Liver (tissue), 3 donors: ENCODE data around the gene FAM217A.

Experiments
- RAD21 ChIP-seq, 2 donors: IDR thresholded peaks; 2 replicates each; pipeline ENCODE4 v1.6.1; 2016; ENCODE audit warnings: antibody characterized with exemption in 2 of 2, mild to moderate bottlenecking in 2 of 2
- TF ChIP-seq, protein P1 (sequence below): fragments of 150-350 bp; IDR thresholded peaks from 2 replicates; pipeline ENCODE4 v1.5.1; 2017; ENCODE audit warnings: improper control_type of control experiment, low read depth, low read length; ENCODE audit not compliant: missing input control
- TF ChIP-seq, protein P2 (sequence below): IDR thresholded peaks from 2 replicates; pipeline ENCODE4 v1.6.1; 2016; ENCODE audit warnings: antibody characterized with exemption, mild to moderate bottlenecking
- donor health status: healthy.
- donor health status: healthy.

DNA sequence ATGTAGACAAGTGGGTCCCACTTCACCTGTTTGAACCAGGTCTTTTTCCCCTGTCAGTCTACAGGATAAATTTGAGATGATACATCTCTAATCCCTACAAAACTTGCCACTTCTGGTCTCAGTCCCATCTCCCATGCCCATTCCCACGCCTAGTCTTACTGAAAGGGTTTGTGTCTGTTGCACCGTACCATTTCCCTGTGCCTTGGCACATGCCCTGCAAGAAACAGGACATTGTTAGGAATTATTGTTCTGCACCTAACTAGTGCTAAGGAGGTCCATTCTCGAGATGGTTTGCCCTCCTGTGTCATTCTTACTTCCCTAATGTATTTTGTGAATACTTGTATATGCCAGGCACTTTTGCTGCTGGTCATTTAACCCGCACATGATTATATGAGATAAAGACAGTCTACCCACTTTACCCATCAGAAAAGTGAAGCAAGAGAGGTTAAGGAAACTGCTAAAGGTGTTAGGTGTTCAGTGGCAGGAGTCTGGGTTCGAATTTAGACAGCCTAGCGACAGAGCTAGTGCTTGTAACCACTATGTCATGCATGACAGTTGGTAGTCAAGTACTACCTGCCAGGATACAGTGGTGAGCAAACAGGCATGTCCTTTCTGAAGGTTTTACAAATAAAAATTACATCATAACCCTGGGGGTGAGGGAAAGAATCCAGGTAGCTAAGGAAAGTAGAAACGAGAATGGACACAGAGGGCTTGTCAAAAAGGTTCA is 12.7 kb downstream of the FAM217A start:
- TF ChIP-seq, protein P1, sequence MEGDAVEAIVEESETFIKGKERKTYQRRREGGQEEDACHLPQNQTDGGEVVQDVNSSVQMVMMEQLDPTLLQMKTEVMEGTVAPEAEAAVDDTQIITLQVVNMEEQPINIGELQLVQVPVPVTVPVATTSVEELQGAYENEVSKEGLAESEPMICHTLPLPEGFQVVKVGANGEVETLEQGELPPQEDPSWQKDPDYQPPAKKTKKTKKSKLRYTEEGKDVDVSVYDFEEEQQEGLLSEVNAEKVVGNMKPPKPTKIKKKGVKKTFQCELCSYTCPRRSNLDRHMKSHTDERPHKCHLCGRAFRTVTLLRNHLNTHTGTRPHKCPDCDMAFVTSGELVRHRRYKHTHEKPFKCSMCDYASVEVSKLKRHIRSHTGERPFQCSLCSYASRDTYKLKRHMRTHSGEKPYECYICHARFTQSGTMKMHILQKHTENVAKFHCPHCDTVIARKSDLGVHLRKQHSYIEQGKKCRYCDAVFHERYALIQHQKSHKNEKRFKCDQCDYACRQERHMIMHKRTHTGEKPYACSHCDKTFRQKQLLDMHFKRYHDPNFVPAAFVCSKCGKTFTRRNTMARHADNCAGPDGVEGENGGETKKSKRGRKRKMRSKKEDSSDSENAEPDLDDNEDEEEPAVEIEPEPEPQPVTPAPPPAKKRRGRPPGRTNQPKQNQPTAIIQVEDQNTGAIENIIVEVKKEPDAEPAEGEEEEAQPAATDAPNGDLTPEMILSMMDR, result no peak
- TF ChIP-seq RAD21 (IDR thresholded peaks at IDR 0.05), result peak; percentile 27 to 36
- TF ChIP-seq, protein P2, sequence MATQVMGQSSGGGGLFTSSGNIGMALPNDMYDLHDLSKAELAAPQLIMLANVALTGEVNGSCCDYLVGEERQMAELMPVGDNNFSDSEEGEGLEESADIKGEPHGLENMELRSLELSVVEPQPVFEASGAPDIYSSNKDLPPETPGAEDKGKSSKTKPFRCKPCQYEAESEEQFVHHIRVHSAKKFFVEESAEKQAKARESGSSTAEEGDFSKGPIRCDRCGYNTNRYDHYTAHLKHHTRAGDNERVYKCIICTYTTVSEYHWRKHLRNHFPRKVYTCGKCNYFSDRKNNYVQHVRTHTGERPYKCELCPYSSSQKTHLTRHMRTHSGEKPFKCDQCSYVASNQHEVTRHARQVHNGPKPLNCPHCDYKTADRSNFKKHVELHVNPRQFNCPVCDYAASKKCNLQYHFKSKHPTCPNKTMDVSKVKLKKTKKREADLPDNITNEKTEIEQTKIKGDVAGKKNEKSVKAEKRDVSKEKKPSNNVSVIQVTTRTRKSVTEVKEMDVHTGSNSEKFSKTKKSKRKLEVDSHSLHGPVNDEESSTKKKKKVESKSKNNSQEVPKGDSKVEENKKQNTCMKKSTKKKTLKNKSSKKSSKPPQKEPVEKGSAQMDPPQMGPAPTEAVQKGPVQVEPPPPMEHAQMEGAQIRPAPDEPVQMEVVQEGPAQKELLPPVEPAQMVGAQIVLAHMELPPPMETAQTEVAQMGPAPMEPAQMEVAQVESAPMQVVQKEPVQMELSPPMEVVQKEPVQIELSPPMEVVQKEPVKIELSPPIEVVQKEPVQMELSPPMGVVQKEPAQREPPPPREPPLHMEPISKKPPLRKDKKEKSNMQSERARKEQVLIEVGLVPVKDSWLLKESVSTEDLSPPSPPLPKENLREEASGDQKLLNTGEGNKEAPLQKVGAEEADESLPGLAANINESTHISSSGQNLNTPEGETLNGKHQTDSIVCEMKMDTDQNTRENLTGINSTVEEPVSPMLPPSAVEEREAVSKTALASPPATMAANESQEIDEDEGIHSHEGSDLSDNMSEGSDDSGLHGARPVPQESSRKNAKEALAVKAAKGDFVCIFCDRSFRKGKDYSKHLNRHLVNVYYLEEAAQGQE, result no peak
